ENCODE results near the gene C10orf90.

C10orf90 gene

GRCh38 chr10:126459878-126460481 is 210.5 kb downstream of the C10orf90 start:
- no peak for DNase-seq (ENCODE audit: low read depth in 2 of 2)

GRCh38 chr10:126459032-126459831 is 211.3 kb downstream of the C10orf90 start:
- DNase-seq (ENCODE audit: low read depth in 2 of 2), result no peak

- DNase-seq (ENCODE audit: low read depth in 2 of 2), result no peak
Measured at GRCh38 chr10:126458466-126458865, 212.0 kb downstream of the C10orf90 start.

GRCh38 chr10:126456632-126457031 is 213.9 kb downstream of the C10orf90 start:
- DNase-seq (ENCODE audit: low read depth in 2 of 2), result no peak

- DNase-seq (ENCODE audit: low read depth in 2 of 2), result no peak
Measured at GRCh38 chr10:126455766-126456405, 214.6 kb downstream of the C10orf90 start.

GRCh38 chr10:126455036-126455765 is 215.3 kb downstream of the C10orf90 start:
- no peak for DNase-seq (ENCODE audit: low read depth in 2 of 2)

- no peak for DNase-seq (ENCODE audit: low read depth in 2 of 2)
Measured at GRCh38 chr10:126454045-126454751, 216.3 kb downstream of the C10orf90 start.

GRCh38 chr10:126452245-126452644 is 218.2 kb downstream of the C10orf90 start:
- DNase-seq (ENCODE audit: low read depth in 2 of 2), result no peak

GRCh38 chr10:126448091-126448490 is 222.4 kb downstream of the C10orf90 start:
- no peak for DNase-seq (ENCODE audit: low read depth in 2 of 2)

- no peak for DNase-seq (ENCODE audit: low read depth in 2 of 2)
Measured at GRCh38 chr10:126439942-126440341, 230.6 kb downstream of the C10orf90 start.

GRCh38 chr10:126438407-126438783 is 232.1 kb downstream of the C10orf90 start:
- DNase-seq (ENCODE audit: low read depth in 2 of 2), result no peak

GRCh38 chr10:126437635-126438406 is 232.7 kb downstream of the C10orf90 start:
- no peak for DNase-seq (ENCODE audit: low read depth in 2 of 2)

- no peak for DNase-seq (ENCODE audit: low read depth in 2 of 2)
Measured at GRCh38 chr10:126434235-126434634, 236.3 kb downstream of the C10orf90 start.

- no peak for DNase-seq (ENCODE audit: low read depth in 2 of 2)
Measured at GRCh38 chr10:126433351-126433750, 237.1 kb downstream of the C10orf90 start.

GRCh38 chr10:126432507-126432906 is 238.0 kb downstream of the C10orf90 start:
- no peak for DNase-seq (ENCODE audit: low read depth in 2 of 2)

- no peak for DNase-seq (ENCODE audit: low read depth in 2 of 2)
Measured at GRCh38 chr10:126431816-126432215, 238.7 kb downstream of the C10orf90 start.

GRCh38 chr10:126430512-126430911 is 240.0 kb downstream of the C10orf90 start:
- no peak for DNase-seq (ENCODE audit: low read depth in 2 of 2)

- no peak for DNase-seq (ENCODE audit: low read depth in 2 of 2)
Measured at GRCh38 chr10:126429275-126429674, 241.2 kb downstream of the C10orf90 start.

GRCh38 chr10:126425489-126426065 is 244.9 kb downstream of the C10orf90 start:
- DNase-seq (ENCODE audit: low read depth in 2 of 2), result no peak

- no peak for DNase-seq (ENCODE audit: low read depth in 2 of 2)
Measured at GRCh38 chr10:126425032-126425431, 245.5 kb downstream of the C10orf90 start.
